Aorta (tissue), 5 donors: ENCODE results near the gene ATN1. TPM values are rescaled to one million over a fixed set of nuclear protein-coding genes. Genes with fewer than 3 reads are reported as not detected.
A peak's percentile ranks its signal among the peaks of the same experiment; 100 is the strongest.
"Not testable (repeated sequence)": the region's sequence is repeated elsewhere in the genome, so short reads cannot be mapped to it uniquely, and the experiment has no call there.

Experiments used
- ATAC-seq: fragments of 200-7000 bp; cut with Tn5 transposase; one replicate; pipeline ENCODE4 v1.9.1; 2022; ENCODE audit warnings: moderate library complexity; ENCODE audit not compliant: low FRiP score
- DNase-seq, 2 donors: peaks; one replicate each; pipeline ENCODE4 v3.0.0-alpha.2; 2020
- H3K27ac ChIP-seq, 2 donors: one replicate each; pipeline ENCODE4 v1.5.1; 2013; ENCODE audit warnings: low read length in 2 of 2, mild to moderate bottlenecking in 2 of 2, moderate library complexity in 2 of 2, control low read depth in 1 of 2, inconsistent platforms in 1 of 2, low read depth in 1 of 2
- H3K27me3 ChIP-seq, 2 donors: one replicate each; pipeline ENCODE4 v1.6.1; 2013; ENCODE audit warnings: control low read depth in 1 of 2, low read length in 1 of 2, mild to moderate bottlenecking in 1 of 2, moderate library complexity in 1 of 2; ENCODE audit not compliant: insufficient read depth in 2 of 2, control insufficient read depth in 1 of 2
- H3K36me3 ChIP-seq, 2 donors: one replicate each; pipeline ENCODE4 v1.6.1; 2013; ENCODE audit warnings: control low read depth in 1 of 2, low read length in 1 of 2, mild to moderate bottlenecking in 1 of 2; ENCODE audit not compliant: insufficient read depth in 2 of 2, control insufficient read depth in 1 of 2
- H3K4me1 ChIP-seq, 2 donors: one replicate each; pipeline ENCODE4 v1.6.1; 2013; ENCODE audit warnings: low read length in 2 of 2, control low read depth in 1 of 2, mild to moderate bottlenecking in 1 of 2, moderate library complexity in 1 of 2; ENCODE audit not compliant: insufficient read depth in 2 of 2, control insufficient read depth in 1 of 2
- H3K4me3 ChIP-seq, 2 donors: one replicate each; pipeline ENCODE4 v1.5.1; 2013; ENCODE audit warnings: low read length in 2 of 2, control low read depth in 1 of 2, mild to moderate bottlenecking in 1 of 2
- H3K9me3 ChIP-seq: one replicate; pipeline ENCODE4 v1.6.1; 2013; ENCODE audit warnings: mild to moderate bottlenecking, low read length; ENCODE audit not compliant: control insufficient read depth
- WGBS, 2 donors: extraction: QIAGEN DNeasy Blood & Tissue Kit; methylation state at CpG; one replicate each; pipeline ENCODE4 v1.1.7; 2013; 5-methylcytosine and 5-hydroxymethylcytosine counted together
- intact Hi-C, 2 donors: fragments of 100-400 bp; cut with DNase I; formaldehyde crosslinking; loops; one replicate each; pipeline versions ENCODE4 v1.14.2 to v1.15.0; 2022
- polyA plus RNA-seq, 2 donors: library from polyadenylated mRNA; stranded (reverse); fragments of 200-250 nt; gene quantifications; one replicate each; pipeline ENCODE4 v1.2.3, GENCODE V29; 2013
- total RNA-seq, 2 donors: library from RNA; stranded (reverse); fragmentation: NEBNext Ultra II Directional; extraction: Animal tissue kit (Norgen Biotek cat#: 25700); gene quantifications; one replicate each; pipeline ENCODE4 v1.2.1, GENCODE V29; 2021
- donor health status: healthy with polysubstance abuse.
- donor health status: Bipolar disorder and iron deficiency.
- donor health status: DM: no; HTN: no; CAD: no.
- donor health status: DM: no; HTN: no; CAD: no.
- donor health status: DM: yes; HTN: yes; CAD: no.

The ATN1 gene
- total and polyA plus RNA-seq, 4 donors, result 22.7 to 149 (median 142) TPM

- H3K9me3 ChIP-seq, result no peaks in the 10 kb centered on the region
- no peak overlapping the region for H3K4me3 ChIP-seq
- ATAC-seq (no peak), DNase-seq (no peak)
- 91 to 93% methylated on average over 2 of the region's 2 CpGs for WGBS, 2 donors
- no peaks in the 10 kb centered on the region for H3K27me3 ChIP-seq
- H3K36me3 ChIP-seq, result peaks cover 0 to 3% of the 10 kb centered on the region in 2 donors
- no peaks in the 10 kb centered on the region for H3K4me1 ChIP-seq
- intact Hi-C loops, result no loop called here
- no peak overlapping the region for H3K27ac ChIP-seq
Measured at GRCh38 chr12:6888360-6888759, 39.4 kb upstream of the ATN1 start.

- H3K4me3 ChIP-seq, H3K27me3 ChIP-seq, H3K36me3 ChIP-seq, H3K4me1 ChIP-seq, H3K27ac ChIP-seq, intact Hi-C loops, ATAC-seq, H3K9me3 ChIP-seq: not testable (repeated sequence)
- peak in 1 of 2 donors; percentile 1 for DNase-seq
- WGBS, 2 donors, result 74 to 78% methylated on average over 7 of the region's 7 CpGs
Measured at GRCh38 chr12:6888794-6889193, 39.0 kb upstream of the ATN1 start.

GRCh38 chr12:6889775-6890573 lies 37.8 kb upstream of the ATN1 start:
- not testable (repeated sequence) for H3K27me3 ChIP-seq, ATAC-seq, H3K27ac ChIP-seq, H3K4me1 ChIP-seq, H3K4me3 ChIP-seq, H3K36me3 ChIP-seq, H3K9me3 ChIP-seq
- 94 to 96% methylated on average over 21 of the region's 21 CpGs for WGBS, 2 donors
- DNase-seq, result peak in 1 of 2 donors; percentile 59
- intact Hi-C loops, result loop anchor here in 1 of 2 donors (2.0 kb wide), 1 partner anchor 37 kb away; the partner anchor contains the start of gene USP5

- Histone ChIP-seq H3K27ac (peak overlapping the region; percentile 46 to 78), H3K4me3 (peak overlapping the region; percentile 29 to 44), H3K9me3 (no peaks in the 10 kb centered on the region), H3K4me1 (no peaks in the 10 kb centered on the region), H3K27me3 (no peaks in the 10 kb centered on the region), H3K36me3 (no peaks in the 10 kb centered on the region)
- peak; percentile 99 for ATAC-seq
- 1% methylated on average over 57 to 68 of the region's 68 CpGs for WGBS, 2 donors
- peak; percentile 98 to 100 for DNase-seq
- intact Hi-C loops, result loop anchor here in 1 of 2 donors (2.0 kb wide), 1 partner anchor 38 kb away; the partner anchor contains the start of gene USP5
Measured at GRCh38 chr12:6890789-6891645, 36.7 kb upstream of the ATN1 start.

- H3K27ac ChIP-seq, result peak overlapping the region; percentile 46 to 78
- intact Hi-C loops, result loop anchor here in 1 of 2 donors (2.0 kb wide), 1 partner anchor 39 kb away; the partner anchor contains the start of gene USP5
- peak overlapping the region; percentile 10 to 44 for H3K4me3 ChIP-seq
Measured at GRCh38 chr12:6891646-6892001, 36.1 kb upstream of the ATN1 start.

GRCh38 chr12:6892683-6893082 lies 35.1 kb upstream of the ATN1 start:
- H3K27me3 ChIP-seq, ATAC-seq, H3K4me1 ChIP-seq, H3K36me3 ChIP-seq, H3K9me3 ChIP-seq, H3K27ac ChIP-seq, H3K4me3 ChIP-seq, intact Hi-C loops: not testable (repeated sequence)
- 90 to 95% methylated on average over 3 of the region's 3 CpGs for WGBS, 2 donors
- DNase-seq, result peak in 1 of 2 donors; percentile 23

More at GRCh38 chr12:6891646-6892001, 36.1 kb upstream of the ATN1 start:
- no peaks in the 10 kb centered on the region for H3K4me1 ChIP-seq
- H3K36me3 ChIP-seq, result no peaks in the 10 kb centered on the region
- peak; percentile 1 for ATAC-seq
- peak in 1 of 2 donors; percentile 41 for DNase-seq
- no peaks in the 10 kb centered on the region for H3K27me3 ChIP-seq
- 82 to 83% methylated on average over 5 of the region's 5 CpGs for WGBS, 2 donors
- H3K9me3 ChIP-seq, result no peaks in the 10 kb centered on the region

- Histone ChIP-seq H3K36me3 (no peaks in the 10 kb centered on the region), H3K27ac (no peak overlapping the region), H3K9me3 (no peaks in the 10 kb centered on the region), H3K4me3 (no peak overlapping the region), H3K27me3 (no peaks in the 10 kb centered on the region), H3K4me1 (no peaks in the 10 kb centered on the region)
- 81 to 84% methylated on average over 3 of the region's 3 CpGs for WGBS, 2 donors
- ATAC-seq, result no peak
- intact Hi-C loops, result no loop called here
- DNase-seq, result peak in 1 of 2 donors; percentile 11
Measured at GRCh38 chr12:6894321-6894720, 33.4 kb upstream of the ATN1 start.

- no peaks in the 10 kb centered on the region for H3K27me3 ChIP-seq
- intact Hi-C loops, result no loop called here
- H3K27ac ChIP-seq, result no peak overlapping the region
- H3K9me3 ChIP-seq, result no peaks in the 10 kb centered on the region
- H3K36me3 ChIP-seq, result no peaks in the 10 kb centered on the region
- ATAC-seq (no peak), DNase-seq (no peak)
- no peak overlapping the region for H3K4me3 ChIP-seq
- H3K4me1 ChIP-seq, result no peaks in the 10 kb centered on the region
- 46 to 63% methylated on average over 6 of the region's 6 CpGs for WGBS, 2 donors
Measured at GRCh38 chr12:6896846-6897435, 30.8 kb upstream of the ATN1 start.
